HFFc6 (cell line): Measurements from ENCODE around the gene ABTB2. TPM values are rescaled to one million over a fixed set of nuclear protein-coding genes. Genes with fewer than 3 reads are reported as not detected.

Experiments
- DNase-seq: peaks from one replicate; pipeline ENCODE4 v3.0.0-alpha.2; 2018
- H3K27ac Mint-ChIP-seq: 2 replicates; pipeline ENCODE4 v1.8.0; 2020; ENCODE audit warnings: mild to moderate bottlenecking, mixed read lengths
- H3K27me3 Mint-ChIP-seq: 2 replicates; pipeline ENCODE4 v1.8.0; 2021; ENCODE audit warnings: mild to moderate bottlenecking, moderate library complexity, mixed read lengths; ENCODE audit not compliant: insufficient read depth
- H3K36me3 Mint-ChIP-seq: 2 replicates; pipeline ENCODE4 v1.8.0; 2021; ENCODE audit warnings: low read depth, mixed read lengths
- H3K4me1 Mint-ChIP-seq: 2 replicates; pipeline ENCODE4 v1.8.0; 2020; ENCODE audit warnings: low read depth, mixed read lengths
- H3K4me3 Mint-ChIP-seq: 2 replicates; pipeline ENCODE4 v1.8.0; 2020; ENCODE audit warnings: mild to moderate bottlenecking, moderate library complexity, mixed read lengths
- H3K9me3 Mint-ChIP-seq: 2 replicates; pipeline ENCODE4 v1.8.0; 2020; ENCODE audit warnings: mild to moderate bottlenecking, mixed read lengths
- total RNA-seq, 6 experiments: library from RNA; stranded (reverse); fragmentation: NEBNext Ultra II Directional; extraction: Animal tissue kit (Norgen Biotek cat#: 25700); gene quantifications; 2 replicates in 1 of 6; 3 replicates in 5 of 6; pipeline ENCODE4 v1.2.3, GENCODE V29; 2021
- TF ChIP-seq, protein P1 (sequence below): fragments of 200-600 bp; sonication (generic); IDR thresholded peaks from 2 replicates; pipeline ENCODE4 v1.5.0; 2021; ENCODE audit warnings: antibody characterized with exemption, mild to moderate bottlenecking

Gene ABTB2
- total RNA-seq, 6 experiments from 2014 or later = 2.5 to 3.6 (median 2.8) TPM

DNA sequence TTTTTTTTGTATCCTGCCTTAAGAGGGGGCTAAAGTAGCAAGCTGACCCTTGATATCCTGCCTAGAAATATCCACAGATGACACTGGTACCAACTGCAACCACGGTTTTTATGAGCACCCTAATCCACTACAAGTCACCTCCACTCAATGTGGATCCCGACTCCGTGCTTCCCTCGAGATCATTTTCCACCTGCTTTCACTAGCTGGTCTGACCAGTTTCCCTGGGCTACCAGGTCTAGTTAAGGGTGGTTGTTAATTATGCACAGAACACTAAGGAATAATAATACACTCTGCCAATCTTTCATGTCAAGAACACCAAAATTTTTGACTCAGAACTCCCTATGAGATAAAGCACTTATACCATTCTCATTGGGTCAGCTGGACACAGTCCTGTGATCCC is 82.3 kb downstream of the ABTB2 start:
- no peaks in the 10 kb centered on the region for H3K36me3 Mint-ChIP-seq
- TF ChIP-seq, protein P1, sequence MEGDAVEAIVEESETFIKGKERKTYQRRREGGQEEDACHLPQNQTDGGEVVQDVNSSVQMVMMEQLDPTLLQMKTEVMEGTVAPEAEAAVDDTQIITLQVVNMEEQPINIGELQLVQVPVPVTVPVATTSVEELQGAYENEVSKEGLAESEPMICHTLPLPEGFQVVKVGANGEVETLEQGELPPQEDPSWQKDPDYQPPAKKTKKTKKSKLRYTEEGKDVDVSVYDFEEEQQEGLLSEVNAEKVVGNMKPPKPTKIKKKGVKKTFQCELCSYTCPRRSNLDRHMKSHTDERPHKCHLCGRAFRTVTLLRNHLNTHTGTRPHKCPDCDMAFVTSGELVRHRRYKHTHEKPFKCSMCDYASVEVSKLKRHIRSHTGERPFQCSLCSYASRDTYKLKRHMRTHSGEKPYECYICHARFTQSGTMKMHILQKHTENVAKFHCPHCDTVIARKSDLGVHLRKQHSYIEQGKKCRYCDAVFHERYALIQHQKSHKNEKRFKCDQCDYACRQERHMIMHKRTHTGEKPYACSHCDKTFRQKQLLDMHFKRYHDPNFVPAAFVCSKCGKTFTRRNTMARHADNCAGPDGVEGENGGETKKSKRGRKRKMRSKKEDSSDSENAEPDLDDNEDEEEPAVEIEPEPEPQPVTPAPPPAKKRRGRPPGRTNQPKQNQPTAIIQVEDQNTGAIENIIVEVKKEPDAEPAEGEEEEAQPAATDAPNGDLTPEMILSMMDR = no peak
- no peaks in the 10 kb centered on the region for H3K9me3 Mint-ChIP-seq
- DNase-seq = no peak
- peaks cover 7% of the 10 kb centered on the region for H3K27me3 Mint-ChIP-seq
- H3K4me1 Mint-ChIP-seq = peaks cover 23% of the 10 kb centered on the region
- H3K4me3 Mint-ChIP-seq = 0 out of 2 replicates have a peak overlapping the region, but pooled peaks have one; percentile 11
- peak overlapping the region; percentile 94 for H3K27ac Mint-ChIP-seq

DNA sequence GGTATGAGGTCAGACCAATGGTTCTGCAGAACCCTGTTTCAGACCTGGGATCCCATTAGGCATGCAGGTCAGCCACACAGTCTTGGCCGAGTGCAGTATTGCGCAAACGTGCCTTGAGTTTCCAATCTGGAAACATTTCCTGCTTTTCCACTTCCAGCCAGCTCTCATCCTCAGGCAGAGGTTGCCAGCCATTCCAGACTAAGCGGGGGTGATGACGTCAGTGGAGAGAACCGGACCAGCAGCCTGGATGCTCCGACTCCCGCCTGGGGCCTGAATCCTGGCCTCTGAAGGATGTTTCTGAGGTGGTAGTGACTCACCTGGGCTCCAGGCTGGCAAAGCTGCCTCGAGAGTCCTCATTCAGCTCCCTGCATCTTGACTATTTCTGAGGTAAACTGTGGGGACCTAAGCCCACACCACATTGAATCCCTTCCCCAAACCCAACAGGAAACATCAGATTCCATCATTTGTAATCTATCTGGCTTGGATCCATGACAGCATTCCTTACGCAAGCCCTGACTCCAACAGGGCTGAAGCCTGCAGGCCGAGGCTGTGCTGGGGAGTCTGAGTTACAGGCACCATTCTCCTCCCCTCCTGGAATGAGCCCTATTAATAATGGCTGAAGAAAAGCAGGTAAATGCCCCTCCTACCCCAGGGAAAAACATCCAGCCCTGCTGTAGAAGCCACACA is 83.0 kb downstream of the ABTB2 start:
- DNase-seq = peak; percentile 96
- H3K27ac Mint-ChIP-seq = peak overlapping the region; percentile 94
- H3K9me3 Mint-ChIP-seq = no peaks in the 10 kb centered on the region
- TF ChIP-seq, protein P1 = no peak
- peak overlapping the region; percentile 74 for H3K4me3 Mint-ChIP-seq
- peaks cover 23% of the 10 kb centered on the region for H3K4me1 Mint-ChIP-seq
- H3K27me3 Mint-ChIP-seq = peaks cover 5% of the 10 kb centered on the region
- H3K36me3 Mint-ChIP-seq = no peaks in the 10 kb centered on the region

DNA sequence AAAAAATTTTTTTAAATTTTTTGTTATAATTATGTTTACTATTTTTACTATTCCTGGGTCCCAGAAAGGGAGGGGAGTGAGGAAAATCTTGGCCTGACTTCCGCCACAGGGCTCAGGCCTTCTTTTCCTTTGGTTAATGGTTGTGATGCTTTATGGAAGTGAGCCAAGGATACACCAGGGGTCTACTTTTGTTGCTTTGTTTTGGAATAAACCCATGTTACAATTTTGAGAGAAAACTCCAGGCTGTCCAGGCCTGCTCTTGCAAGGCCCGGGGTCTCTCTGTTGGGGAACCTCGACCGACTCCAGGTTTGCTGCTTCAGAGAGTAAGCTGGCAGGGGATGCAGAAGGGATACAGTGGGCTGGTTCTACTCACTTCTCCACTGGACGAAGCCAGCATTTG is 84.7 kb downstream of the ABTB2 start:
- Mint-ChIP-seq H3K4me3 (no peak overlapping the region), H3K27ac (no peak overlapping the region), H3K36me3 (no peaks in the 10 kb centered on the region; the same call in 1 of the 2 replicates), H3K4me1 (peaks cover 23% of the 10 kb centered on the region), H3K27me3 (peaks cover 7% of the 10 kb centered on the region; the same call in 1 of the 2 replicates), H3K9me3 (no peaks in the 10 kb centered on the region)
- TF ChIP-seq, protein P1 = no peak
- DNase-seq = no peak

DNA sequence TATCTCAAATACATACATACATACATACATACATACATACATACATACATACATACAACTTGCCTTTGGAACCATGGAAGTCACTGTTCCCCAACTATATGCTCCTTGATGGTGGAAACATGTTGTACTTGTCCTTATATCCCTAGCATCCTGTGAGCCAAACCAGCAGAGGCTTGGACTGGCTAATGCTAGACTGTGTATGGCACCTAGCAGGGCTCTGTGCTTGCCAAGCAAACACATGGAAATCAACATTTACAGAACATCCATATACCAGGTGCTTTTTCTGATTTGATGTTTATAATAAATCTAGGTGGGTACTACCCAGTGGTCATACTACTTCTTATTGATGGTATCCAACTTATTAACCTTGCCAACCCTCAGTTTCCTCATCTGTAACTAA is 86.1 kb downstream of the ABTB2 start:
- TF ChIP-seq, protein P1 = no peak
- no peaks in the 10 kb centered on the region; the same call in 1 of the 2 replicates for H3K36me3 Mint-ChIP-seq
- peaks cover 32% of the 10 kb centered on the region for H3K4me1 Mint-ChIP-seq
- peaks cover 10% of the 10 kb centered on the region for H3K27me3 Mint-ChIP-seq
- no peaks in the 10 kb centered on the region for H3K9me3 Mint-ChIP-seq
- no peak overlapping the region for H3K4me3 Mint-ChIP-seq
- no peak for DNase-seq
- H3K27ac Mint-ChIP-seq = no peak overlapping the region

DNA sequence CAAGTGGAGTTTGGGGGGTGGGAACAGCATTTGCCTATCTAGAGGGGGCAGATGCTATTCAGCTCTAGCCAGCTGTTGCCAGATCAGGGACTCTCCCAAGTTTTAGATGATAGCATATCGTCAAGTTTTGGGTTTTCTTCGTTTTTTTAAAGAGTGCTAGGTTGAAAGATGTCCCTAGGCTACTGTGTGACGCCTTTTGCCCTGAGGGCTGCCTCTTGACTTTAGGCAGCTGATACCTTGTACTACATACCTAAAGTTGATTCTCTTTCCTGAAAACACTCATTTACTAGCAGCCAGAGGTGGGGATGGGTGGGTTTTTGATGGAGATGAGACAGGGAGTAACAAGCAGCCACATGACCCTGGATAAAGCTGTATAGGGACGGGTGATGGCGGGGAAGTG is 87.1 kb downstream of the ABTB2 start:
- H3K4me1 Mint-ChIP-seq = peaks cover 32% of the 10 kb centered on the region

More for the DNA sequence above, 87.1 kb downstream of the ABTB2 start:
- Mint-ChIP-seq H3K4me3 (no peak overlapping the region), H3K36me3 (no peaks in the 10 kb centered on the region; the same call in 1 of the 2 replicates), H3K27ac (no peak overlapping the region), H3K9me3 (no peaks in the 10 kb centered on the region), H3K27me3 (peaks cover 10% of the 10 kb centered on the region)
- no peak for DNase-seq
- TF ChIP-seq, protein P1 = no peak
